H9 (cell line): ENCODE results near the gene P3H3. TPM values are rescaled to one million over a fixed set of nuclear protein-coding genes. Genes with fewer than 3 reads are reported as not detected.

ENCODE experiments used
- DNase-seq: peaks from one replicate; pipeline ENCODE4 v3.0.0-alpha.2; 2017
- H2AFZ ChIP-seq: one replicate; pipeline ENCODE4 v1.6.1; 2013; ENCODE audit warnings: mild to moderate bottlenecking, low read length, control low read depth, moderate library complexity
- H2AK5ac ChIP-seq: 2 replicates; pipeline ENCODE4 v1.6.1; 2013; ENCODE audit warnings: low read length, control low read depth, mixed read lengths; ENCODE audit not compliant: insufficient read length
- H2BK120ac ChIP-seq: one replicate; pipeline ENCODE4 v1.6.1; 2013; ENCODE audit warnings: low read depth, mild to moderate bottlenecking, low read length, control low read depth, inconsistent platforms; ENCODE audit not compliant: poor library complexity, severe bottlenecking
- H2BK12ac ChIP-seq: 2 replicates; pipeline ENCODE4 v1.6.1; 2013; ENCODE audit warnings: low read length, control low read depth, mixed read lengths, low read depth; ENCODE audit not compliant: insufficient read length
- H2BK15ac ChIP-seq: 2 replicates; pipeline ENCODE4 v1.6.1; 2013; ENCODE audit warnings: low read depth, low read length, control low read depth
- H2BK20ac ChIP-seq: one replicate; pipeline ENCODE4 v1.6.1; 2013; ENCODE audit warnings: low read depth, mild to moderate bottlenecking, low read length, control low read depth, inconsistent platforms; ENCODE audit not compliant: poor library complexity, severe bottlenecking
- H2BK5ac ChIP-seq: 2 replicates; pipeline ENCODE4 v1.6.1; 2013; ENCODE audit warnings: low read length, control low read depth, mixed read lengths; ENCODE audit not compliant: insufficient read length
- H3K14ac ChIP-seq: 2 replicates; pipeline ENCODE4 v1.6.1; 2013; ENCODE audit warnings: low read length, control low read depth; ENCODE audit not compliant: insufficient read depth
- H3K18ac ChIP-seq: 2 replicates; pipeline ENCODE4 v1.6.1; 2013; ENCODE audit warnings: low read depth, mild to moderate bottlenecking, mixed read lengths, low read length, control low read depth; ENCODE audit not compliant: insufficient read length
- H3K23ac ChIP-seq: 2 replicates; pipeline ENCODE4 v1.6.1; 2013; ENCODE audit warnings: low read length, control low read depth, mixed read lengths, low read depth; ENCODE audit not compliant: insufficient read length
- H3K23me2 ChIP-seq: 2 replicates; pipeline ENCODE4 v1.6.1; 2013; ENCODE audit warnings: low read depth, mild to moderate bottlenecking, mixed read lengths, low read length, control low read depth; ENCODE audit not compliant: insufficient read length, poor library complexity, severe bottlenecking
- H3K27ac ChIP-seq: 2 replicates; pipeline ENCODE4 v1.5.1; 2013; ENCODE audit warnings: low read length, control low read depth, mixed read lengths, low read depth; ENCODE audit not compliant: insufficient read length
- H3K27me3 ChIP-seq: 2 replicates; pipeline ENCODE4 v1.6.1; 2013; ENCODE audit warnings: low read length, control low read depth, inconsistent platforms; ENCODE audit not compliant: insufficient read depth
- H3K4ac ChIP-seq: 2 replicates; pipeline ENCODE4 v1.6.1; 2013; ENCODE audit warnings: low read depth, mild to moderate bottlenecking, control low read depth, inconsistent platforms, low read length, moderate library complexity
- H3K4me1 ChIP-seq: 2 replicates; pipeline ENCODE4 v1.6.1; 2013; ENCODE audit warnings: low read length, control low read depth, inconsistent platforms; ENCODE audit not compliant: insufficient read depth
- H3K4me2 ChIP-seq: 2 replicates; pipeline ENCODE4 v1.6.1; 2013; ENCODE audit warnings: low read length, control low read depth, mixed read lengths; ENCODE audit not compliant: insufficient read length, insufficient read depth
- H3K56ac ChIP-seq: 2 replicates; pipeline ENCODE4 v1.6.1; 2013; ENCODE audit warnings: low read depth, mild to moderate bottlenecking, mixed read lengths, low read length, control low read depth; ENCODE audit not compliant: insufficient read length
- H3K79me1 ChIP-seq: 2 replicates; pipeline ENCODE4 v1.6.1; 2013; ENCODE audit warnings: low read depth, mild to moderate bottlenecking, moderate library complexity, low read length, control low read depth, inconsistent platforms; ENCODE audit not compliant: insufficient read depth, poor library complexity, severe bottlenecking
- H3K79me2 ChIP-seq: 2 replicates; pipeline ENCODE4 v1.6.1; 2013; ENCODE audit warnings: low read length, control low read depth, inconsistent platforms; ENCODE audit not compliant: insufficient read depth
- H3K9ac ChIP-seq: 2 replicates; pipeline ENCODE4 v1.6.1; 2013; ENCODE audit warnings: low read length, control low read depth, mixed read lengths; ENCODE audit not compliant: insufficient read length; ENCODE audit errors: extremely low read depth
- H3K9me3 ChIP-seq: one replicate; pipeline ENCODE4 v1.6.1; 2013; ENCODE audit warnings: low read depth, low read length, inconsistent platforms; ENCODE audit not compliant: control insufficient read depth
- H3T11ph ChIP-seq: one replicate; pipeline ENCODE4 v1.6.1; 2013; ENCODE audit warnings: mild to moderate bottlenecking, low read length, control low read depth, inconsistent platforms
- H4K20me1 ChIP-seq: one replicate; pipeline ENCODE4 v1.6.1; 2013; ENCODE audit not compliant: control insufficient read depth, insufficient read length, insufficient read depth
- H4K5ac ChIP-seq: 2 replicates; pipeline ENCODE4 v1.6.1; 2013; ENCODE audit warnings: low read depth, mild to moderate bottlenecking, mixed read lengths, low read length, control low read depth; ENCODE audit not compliant: insufficient read length
- H4K8ac ChIP-seq: replicated peaks from 2 replicates; pipeline ENCODE4 v1.6.1; 2013; ENCODE audit warnings: low read length, control low read depth, mixed read lengths, low read depth; ENCODE audit not compliant: insufficient read length
- H4K91ac ChIP-seq: 2 replicates; pipeline ENCODE4 v1.6.1; 2013; ENCODE audit warnings: low read depth, mild to moderate bottlenecking, moderate library complexity, mixed read lengths, low read length, control low read depth; ENCODE audit not compliant: insufficient read length
- H3K27ac Mint-ChIP-seq, 3 experiments: 2 replicates in 2 of 3; 3 replicates in 1 of 3; pipeline ENCODE4 v1.8.0; 2020 to 2021; ENCODE audit warnings: mixed read lengths in 3 of 3, mild to moderate bottlenecking in 1 of 3, moderate library complexity in 1 of 3
- H3K27me3 Mint-ChIP-seq: 2 replicates; pipeline ENCODE4 v1.8.0; 2021; ENCODE audit warnings: low read depth, mild to moderate bottlenecking, moderate library complexity, mixed read lengths
- H3K36me3 Mint-ChIP-seq, 3 experiments: 2 replicates in 2 of 3; 3 replicates in 1 of 3; pipeline ENCODE4 v1.8.0; 2020 to 2021; ENCODE audit warnings: low read depth in 3 of 3, mixed read lengths in 3 of 3; ENCODE audit not compliant: insufficient read depth in 1 of 3
- H3K4me1 Mint-ChIP-seq, 2 experiments: 2 replicates each; pipeline ENCODE4 v1.8.0; 2020; ENCODE audit warnings: mixed read lengths in 2 of 2
- H3K4me3 Mint-ChIP-seq, 2 experiments: 2 replicates in 1 of 2; 3 replicates in 1 of 2; pipeline ENCODE4 v1.8.0; 2020 to 2021; ENCODE audit warnings: mild to moderate bottlenecking in 2 of 2, mixed read lengths in 2 of 2, moderate library complexity in 1 of 2
- H3K9me3 Mint-ChIP-seq, 2 experiments: 2 replicates in 1 of 2; 3 replicates in 1 of 2; pipeline ENCODE4 v1.8.0; 2020; ENCODE audit warnings: mild to moderate bottlenecking in 2 of 2, mixed read lengths in 2 of 2, moderate library complexity in 1 of 2
- CTCF ChIP-seq: fragments of 200-600 bp; sonication (generic); conservative IDR thresholded peaks from 3 replicates; pipeline ENCODE4 v1.8.0; 2021; ENCODE audit warnings: antibody characterized with exemption, mild to moderate bottlenecking
- WGBS: extraction: QIAGEN DNeasy Blood & Tissue Kit; methylation state at CpG from one replicate; pipeline ENCODE4 v1.1.7; 2013; ENCODE audit warnings: missing lambda C conversion rate, low lambda C conversion rate, mixed read lengths; ENCODE audit not compliant: insufficient read length; ENCODE audit errors: extremely low coverage; 5-methylcytosine and 5-hydroxymethylcytosine counted together
- total RNA-seq: library from RNA; stranded (reverse); gene quantifications from 2 replicates; pipeline ENCODE4 v1.2.1, GENCODE V29; 2021

Gene P3H3
- total RNA-seq, 1 experiment from 2014 or later, result 55.0 TPM

GRCh38 chr12:6818645-6819044, 9.6 kb upstream of the P3H3 start:
- no CpG with 5 or more reads among the region's 5 CpGs for WGBS
- no peaks in the 10 kb centered on the region for H3K79me2 ChIP-seq
- H3K56ac ChIP-seq, result no peak overlapping the region
- no peak overlapping the region for H2BK5ac ChIP-seq
- no peak overlapping the region for H3K18ac ChIP-seq
- no peak overlapping the region for H2AK5ac ChIP-seq
- no peak overlapping the region for H2AFZ ChIP-seq
- TF ChIP-seq CTCF, result no peak
- peaks cover 8% of the 10 kb centered on the region for H3K23me2 ChIP-seq
- H3K27ac ChIP-seq, result no peak overlapping the region
- Mint-ChIP-seq H3K27ac (peak overlapping the region; percentile 71 to 96 (median 74); a peak in 4 of 7 replicates), H3K27me3 (peaks cover 68% of the 10 kb centered on the region), H3K4me3 (peak overlapping the region; percentile 17 to 72; a peak in 4 of 5 replicates), H3K9me3 (peaks cover 0 to 2% of the 10 kb centered on the region in 2 experiments; a peak in 1 of 5 replicates), H3K36me3 (peaks cover 0 to 3% (median 0%) of the 10 kb centered on the region in 3 experiments; a peak in 1 of 7 replicates), H3K4me1 (peaks cover 50 to 53% of the 10 kb centered on the region in 2 experiments)
- no peak overlapping the region for H4K91ac ChIP-seq
- no peak overlapping the region for H3K14ac ChIP-seq
- H3K27me3 ChIP-seq, result peaks cover 4% of the 10 kb centered on the region; the same call in 1 of the 2 replicates
- H2BK12ac ChIP-seq, result no peak overlapping the region
- H4K20me1 ChIP-seq, result no peaks in the 10 kb centered on the region
- H2BK15ac ChIP-seq, result no peak overlapping the region
- DNase-seq, result no peak
- no peaks in the 10 kb centered on the region for H3K79me1 ChIP-seq
- H2BK120ac ChIP-seq, result no peak overlapping the region
- no peak overlapping the region for H2BK20ac ChIP-seq
- H3K4me2 ChIP-seq, result peak overlapping the region; percentile 17
- no peak overlapping the region for H3K23ac ChIP-seq
- no peak overlapping the region for H4K8ac ChIP-seq
- H4K5ac ChIP-seq, result no peak overlapping the region
- H3T11ph ChIP-seq, result no peak overlapping the region
- H3K4ac ChIP-seq, result no peak overlapping the region
- no peaks in the 10 kb centered on the region for H3K9me3 ChIP-seq
- peaks cover 7% of the 10 kb centered on the region; the same call in 1 of the 2 replicates for H3K4me1 ChIP-seq
- no peak overlapping the region for H3K9ac ChIP-seq
